ENCODE results near the gene MXD4. TPM values are rescaled to one million over a fixed set of nuclear protein-coding genes. Genes with fewer than 3 reads are reported as not detected.

Gene MXD4
- total RNA-seq, 4 donors from 2014 or later = 33.3 to 62.6 (median 47.6) TPM

- TF ChIP-seq POLR2A (IDR thresholded peaks at IDR 0.05) (no peak), CTCF (IDR thresholded peaks at IDR 0.05) (no peak)
- peak in 1 of 2 donors; percentile 62 for DNase-seq (ENCODE audit: low spot score in 2 of 2)
- no peak overlapping the region for H3K4me3 ChIP-seq (ENCODE audit: low read depth, poor library complexity, severe bottlenecking)
- intact Hi-C loops (cut with DNase I; ENCODE audit: low total_unique reads) = no loop called here
- 86 to 88% methylated on average over 10 to 12 of the region's 12 CpGs for WGBS, 2 donors
Observed at GRCh38 chr4:2252530-2253091, 9.3 kb downstream of the MXD4 start.

GRCh38 chr4:2251795-2252529 is 9.9 kb downstream of the MXD4 start:
- H3K4me3 ChIP-seq (ENCODE audit: low read depth, poor library complexity, severe bottlenecking) = no peak overlapping the region
- intact Hi-C loops (cut with DNase I; ENCODE audit: low total_unique reads) = no loop called here
- peak; percentile 11 to 64 for DNase-seq (ENCODE audit: low spot score in 2 of 2)
- 95 to 97% methylated on average over 12 to 15 of the region's 16 CpGs for WGBS, 2 donors
- TF ChIP-seq POLR2A (IDR thresholded peaks at IDR 0.05) = no peak
- no peak for TF ChIP-seq CTCF (IDR thresholded peaks at IDR 0.05)

- 90 to 91% methylated on average over 21 to 25 of the region's 25 CpGs for WGBS, 2 donors
- peak; percentile 12 to 81 for DNase-seq (ENCODE audit: low spot score in 2 of 2)
- no peak overlapping the region for H3K4me3 ChIP-seq (ENCODE audit: low read depth, poor library complexity, severe bottlenecking)
- TF ChIP-seq CTCF (IDR thresholded peaks at IDR 0.05) (no peak), POLR2A (IDR thresholded peaks at IDR 0.05) (no peak)
- intact Hi-C loops (cut with DNase I; ENCODE audit: low total_unique reads) = no loop called here
Observed at GRCh38 chr4:2251073-2251794, 10.7 kb downstream of the MXD4 start.

- no peak overlapping the region for H3K4me3 ChIP-seq (ENCODE audit: low read depth, poor library complexity, severe bottlenecking)
- TF ChIP-seq POLR2A (IDR thresholded peaks at IDR 0.05) (no peak), CTCF (IDR thresholded peaks at IDR 0.05) (no peak)
- peak; percentile 8 to 83 for DNase-seq (ENCODE audit: low spot score in 2 of 2)
- 90 to 92% methylated on average over 20 to 29 of the region's 30 CpGs for WGBS, 2 donors
- intact Hi-C loops (cut with DNase I; ENCODE audit: low total_unique reads) = no loop called here
Observed at GRCh38 chr4:2250357-2251072, 11.4 kb downstream of the MXD4 start.

GRCh38 chr4:2249526-2250356 is 12.2 kb downstream of the MXD4 start:
- TF ChIP-seq CTCF (IDR thresholded peaks at IDR 0.05) = no peak
- TF ChIP-seq POLR2A (IDR thresholded peaks at IDR 0.05) = no peak
- intact Hi-C loops (cut with DNase I; ENCODE audit: low total_unique reads) = no loop called here
- peak; percentile 11 to 80 for DNase-seq (ENCODE audit: low spot score in 2 of 2)
- WGBS, 2 donors = 64 to 77% methylated on average over 26 of the region's 26 CpGs
- no peak overlapping the region for H3K4me3 ChIP-seq (ENCODE audit: low read depth, poor library complexity, severe bottlenecking)
